ENCODE data around the gene LTBP4. TPM values are rescaled to one million over a fixed set of nuclear protein-coding genes. Genes with fewer than 3 reads are reported as not detected.
A peak's percentile ranks its signal among the peaks of the same experiment; 100 is the strongest.

The LTBP4 gene
- total RNA-seq, 1 experiment from 2014 or later = 9.6 TPM

DNA sequence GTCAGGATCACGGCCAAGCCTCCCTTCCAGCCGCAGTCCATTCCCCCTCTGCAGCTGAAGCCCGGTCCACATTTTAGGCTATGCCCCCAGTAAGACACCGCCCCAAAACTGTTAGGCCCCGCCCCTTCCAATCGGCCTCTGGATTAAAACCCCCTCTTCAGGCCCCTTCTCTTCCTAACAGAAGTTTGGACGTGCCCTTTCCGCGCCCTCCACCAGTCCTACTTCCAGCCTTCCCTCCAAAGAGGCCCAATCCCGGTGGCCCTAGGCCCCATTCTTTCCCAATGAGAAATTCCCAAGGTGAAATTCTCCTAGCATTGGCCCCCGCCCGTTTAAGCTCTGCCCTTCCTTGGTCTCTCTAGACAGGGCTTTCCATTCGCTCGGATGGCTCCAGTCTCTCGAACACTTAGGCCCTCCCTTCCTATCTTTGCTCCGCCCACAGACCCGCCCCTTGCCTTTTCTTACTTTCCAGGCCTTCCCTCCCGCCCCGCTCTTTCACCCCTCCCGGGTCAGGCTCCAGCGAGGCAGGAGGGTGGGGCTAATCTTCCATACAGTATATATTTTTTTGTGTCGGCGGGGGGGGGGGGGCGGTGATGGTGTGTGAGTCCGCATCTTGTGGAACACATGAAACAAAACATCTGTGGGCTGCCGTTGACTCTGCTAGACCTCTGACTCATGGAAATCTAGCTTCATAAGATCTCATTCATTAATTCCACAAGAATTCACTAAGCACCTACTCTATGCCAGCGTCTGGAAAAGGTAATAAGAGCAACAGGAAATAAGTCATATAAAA, 13.6 kb downstream of the LTBP4 start:
- peak; percentile 86 for DNase-seq
- Histone ChIP-seq H4K20me1 (ENCODE audit: insufficient read depth, low read depth, low read length) (0 out of 2 replicates have a peak, but pooled peaks cover 3% of the 10 kb centered on the region), H3K4me3 (ENCODE audit: low read length) (peak overlapping the region; percentile 70), H3K27ac (ENCODE audit: low read length) (no peak overlapping the region), H3K79me2 (ENCODE audit: low read length) (no peaks in the 10 kb centered on the region), H2AFZ (ENCODE audit: low read length) (peak overlapping the region; percentile 69; the same call in 1 of the 2 replicates), H3K9me3 (ENCODE audit: low read length) (no peaks in the 10 kb centered on the region), H3K9me2 (replicated peaks; ENCODE audit: insufficient read depth, low read length) (no peaks in the 10 kb centered on the region), H3K9ac (ENCODE audit: low read length) (peak overlapping the region; percentile 73), H3K4me2 (ENCODE audit: low read depth, low read length, poor library complexity, severe bottlenecking) (peak overlapping the region; percentile 76), H3K36me3 (ENCODE audit: insufficient read depth, low read length) (no peaks in the 10 kb centered on the region; the same call in 1 of the 2 replicates), H3K27me3 (ENCODE audit: low read length) (no peaks in the 10 kb centered on the region), H3K4me1 (ENCODE audit: low read length) (peaks cover 32% of the 10 kb centered on the region)

DNA sequence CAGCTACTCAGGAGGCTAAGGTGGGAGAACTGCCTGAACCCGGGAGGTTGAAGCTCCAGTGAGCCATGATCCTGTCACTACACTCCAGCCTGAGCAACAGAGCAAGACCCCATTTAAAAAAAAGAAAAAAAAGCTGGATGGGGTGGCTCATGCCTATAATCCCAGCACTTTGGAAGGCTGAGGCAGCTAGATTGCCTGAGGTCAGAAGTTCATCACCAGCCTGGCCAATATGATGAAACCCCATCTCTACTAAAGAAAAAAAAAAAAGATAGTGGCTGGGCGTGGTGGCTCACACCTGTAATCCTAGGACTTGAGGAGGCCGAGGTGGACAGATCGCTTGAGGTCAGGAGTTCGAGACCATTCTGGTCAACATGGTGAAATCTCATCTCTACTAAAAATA, 15.0 kb downstream of the LTBP4 start:
- Histone ChIP-seq H3K4me2 (ENCODE audit: low read depth, low read length, poor library complexity, severe bottlenecking) (no peak overlapping the region), H3K27ac (ENCODE audit: low read length) (no peak overlapping the region), H3K79me2 (ENCODE audit: low read length) (no peaks in the 10 kb centered on the region), H3K9me3 (ENCODE audit: low read length) (no peaks in the 10 kb centered on the region), H3K9me2 (replicated peaks; ENCODE audit: insufficient read depth, low read length) (no peaks in the 10 kb centered on the region), H2AFZ (ENCODE audit: low read length) (no peak overlapping the region), H3K27me3 (ENCODE audit: low read length) (no peaks in the 10 kb centered on the region), H3K4me1 (ENCODE audit: low read length) (peaks cover 20% of the 10 kb centered on the region), H3K36me3 (ENCODE audit: insufficient read depth, low read length) (no peaks in the 10 kb centered on the region; the same call in 1 of the 2 replicates), H3K4me3 (ENCODE audit: low read length) (no peak overlapping the region), H4K20me1 (ENCODE audit: insufficient read depth, low read depth, low read length) (0 out of 2 replicates have a peak, but pooled peaks cover 3% of the 10 kb centered on the region), H3K9ac (ENCODE audit: low read length) (no peak overlapping the region)
- no peak for DNase-seq

DNA sequence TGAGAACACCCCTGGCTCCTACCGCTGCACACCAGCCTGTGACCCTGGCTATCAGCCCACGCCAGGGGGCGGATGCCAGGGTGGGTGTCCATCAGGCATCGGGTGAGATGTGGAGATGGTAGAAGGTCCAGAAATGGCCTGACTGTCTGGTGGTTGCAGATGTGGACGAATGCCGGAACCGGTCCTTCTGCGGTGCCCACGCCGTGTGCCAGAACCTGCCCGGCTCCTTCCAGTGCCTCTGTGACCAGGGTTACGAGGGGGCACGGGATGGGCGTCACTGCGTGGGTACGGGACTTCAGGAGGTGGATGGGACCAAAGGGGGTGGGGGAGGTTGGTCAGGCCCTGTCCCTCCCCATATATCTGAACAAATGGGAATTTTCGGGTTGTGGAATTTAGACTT, 15.8 kb downstream of the LTBP4 start:
- Histone ChIP-seq H2AFZ (ENCODE audit: low read length) (no peak overlapping the region), H3K9ac (ENCODE audit: low read length) (no peak overlapping the region), H3K79me2 (ENCODE audit: low read length) (no peaks in the 10 kb centered on the region), H3K9me3 (ENCODE audit: low read length) (no peaks in the 10 kb centered on the region), H3K36me3 (ENCODE audit: insufficient read depth, low read length) (no peaks in the 10 kb centered on the region; the same call in 1 of the 2 replicates), H3K4me2 (ENCODE audit: low read depth, low read length, poor library complexity, severe bottlenecking) (no peak overlapping the region), H3K27ac (ENCODE audit: low read length) (no peak overlapping the region), H3K27me3 (ENCODE audit: low read length) (no peaks in the 10 kb centered on the region), H4K20me1 (ENCODE audit: insufficient read depth, low read depth, low read length) (0 out of 2 replicates have a peak, but pooled peaks cover 3% of the 10 kb centered on the region), H3K4me3 (ENCODE audit: low read length) (no peak overlapping the region), H3K9me2 (replicated peaks; ENCODE audit: insufficient read depth, low read length) (no peaks in the 10 kb centered on the region), H3K4me1 (ENCODE audit: low read length) (peaks cover 16% of the 10 kb centered on the region)
- no peak for DNase-seq

DNA sequence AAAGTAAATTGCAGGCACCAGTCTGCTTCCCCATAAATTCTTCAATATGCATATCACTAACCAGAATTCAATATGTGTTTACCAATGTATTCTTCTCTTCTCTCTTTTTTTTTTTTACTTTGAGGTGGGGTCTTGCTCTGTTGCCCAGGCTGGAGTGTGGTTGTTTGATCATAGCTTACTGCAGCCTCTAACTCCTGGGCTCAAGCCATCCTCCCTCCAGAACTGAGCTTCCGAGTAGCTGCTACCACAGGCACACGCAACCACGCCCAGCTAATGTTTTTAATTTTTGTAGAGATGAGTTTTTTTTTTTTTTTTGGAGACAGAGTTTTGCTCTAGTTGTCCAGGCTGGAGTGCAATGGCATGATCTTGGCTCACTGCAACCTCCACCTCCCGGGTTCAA, 16.8 kb downstream of the LTBP4 start:
- H3K4me1 ChIP-seq (ENCODE audit: low read length) = peaks cover 16% of the 10 kb centered on the region
- H3K9ac ChIP-seq (ENCODE audit: low read length) = no peak overlapping the region
- H3K79me2 ChIP-seq (ENCODE audit: low read length) = no peaks in the 10 kb centered on the region
- no peaks in the 10 kb centered on the region for H3K9me3 ChIP-seq (ENCODE audit: low read length)
- DNase-seq = no peak
- 0 out of 2 replicates have a peak, but pooled peaks cover under 1% of the 10 kb centered on the region for H4K20me1 ChIP-seq (ENCODE audit: insufficient read depth, low read depth, low read length)
- no peaks in the 10 kb centered on the region; the same call in 1 of the 2 replicates for H3K36me3 ChIP-seq (ENCODE audit: insufficient read depth, low read length)
- no peaks in the 10 kb centered on the region for H3K9me2 ChIP-seq (replicated peaks; ENCODE audit: insufficient read depth, low read length)
- no peak overlapping the region for H3K4me3 ChIP-seq (ENCODE audit: low read length)
- H3K4me2 ChIP-seq (ENCODE audit: low read depth, low read length, poor library complexity, severe bottlenecking) = no peak overlapping the region
- no peak overlapping the region for H3K27ac ChIP-seq (ENCODE audit: low read length)
- no peaks in the 10 kb centered on the region for H3K27me3 ChIP-seq (ENCODE audit: low read length)
- no peak overlapping the region for H2AFZ ChIP-seq (ENCODE audit: low read length)

DNA sequence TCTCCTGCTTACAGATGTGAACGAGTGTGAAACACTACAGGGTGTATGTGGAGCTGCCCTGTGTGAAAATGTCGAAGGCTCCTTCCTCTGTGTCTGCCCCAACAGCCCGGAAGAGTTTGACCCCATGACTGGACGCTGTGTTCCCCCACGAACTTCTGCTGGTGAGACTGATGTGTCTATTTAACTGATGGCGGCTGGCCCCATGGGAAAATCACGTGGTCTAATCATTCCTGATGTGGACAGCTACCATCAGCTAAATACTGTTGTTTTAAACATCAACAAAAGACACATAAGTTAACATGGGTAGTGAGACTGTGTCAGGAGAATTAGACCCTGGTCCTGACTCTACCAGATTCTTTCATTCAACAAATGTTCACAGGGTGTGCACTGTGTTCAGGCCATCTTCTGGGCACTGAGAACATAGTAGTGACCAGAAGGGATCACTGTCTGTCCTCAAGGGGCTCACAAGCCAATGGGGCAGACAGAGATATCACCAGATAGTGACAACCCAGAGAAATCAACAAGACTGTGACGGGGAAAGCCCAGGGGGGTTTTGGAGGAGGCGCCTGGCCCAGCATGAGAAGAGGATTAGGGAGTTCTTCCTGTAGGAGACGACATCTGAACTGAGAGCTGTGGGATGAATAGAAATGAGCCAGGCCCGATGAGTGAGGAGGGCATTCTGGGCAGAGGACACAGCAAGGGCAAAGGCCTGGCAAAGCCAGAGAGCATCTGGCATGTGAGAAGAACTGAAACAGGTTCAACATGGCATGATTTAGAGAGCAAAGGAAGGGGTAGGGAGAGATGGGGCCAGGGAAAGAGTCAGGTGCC, 18.4 kb downstream of the LTBP4 start:
- no peaks in the 10 kb centered on the region for H4K20me1 ChIP-seq (ENCODE audit: insufficient read depth, low read depth, low read length)
- H3K4me2 ChIP-seq (ENCODE audit: low read depth, low read length, poor library complexity, severe bottlenecking) = no peak overlapping the region
- no peaks in the 10 kb centered on the region; the same call in 1 of the 2 replicates for H3K36me3 ChIP-seq (ENCODE audit: insufficient read depth, low read length)
- H3K4me3 ChIP-seq (ENCODE audit: low read length) = no peak overlapping the region
- no peaks in the 10 kb centered on the region for H3K9me2 ChIP-seq (replicated peaks; ENCODE audit: insufficient read depth, low read length)
- H3K4me1 ChIP-seq (ENCODE audit: low read length) = peaks cover 7% of the 10 kb centered on the region
- H3K27me3 ChIP-seq (ENCODE audit: low read length) = no peaks in the 10 kb centered on the region
- no peaks in the 10 kb centered on the region for H3K79me2 ChIP-seq (ENCODE audit: low read length)
- DNase-seq = no peak
- no peak overlapping the region for H3K9ac ChIP-seq (ENCODE audit: low read length)
- H2AFZ ChIP-seq (ENCODE audit: low read length) = no peak overlapping the region
- H3K27ac ChIP-seq (ENCODE audit: low read length) = no peak overlapping the region
- no peaks in the 10 kb centered on the region for H3K9me3 ChIP-seq (ENCODE audit: low read length)

DNA sequence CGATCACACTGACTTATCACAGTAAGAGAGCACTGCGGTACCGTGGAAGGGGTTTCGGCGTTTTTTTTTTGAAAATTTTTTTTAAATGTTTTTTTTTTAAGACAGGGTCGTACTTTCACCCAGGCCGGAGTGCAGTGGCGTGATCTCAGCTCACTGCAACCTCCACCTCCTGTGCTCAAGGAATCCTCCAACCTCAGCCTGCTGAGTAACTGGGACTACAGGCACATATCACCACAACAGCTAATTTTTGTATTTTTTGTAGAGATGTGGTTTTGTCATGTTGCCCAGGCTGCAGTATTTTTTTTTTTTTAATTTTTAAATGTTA, 19.0 kb downstream of the LTBP4 start:
- no peak overlapping the region for H3K9ac ChIP-seq (ENCODE audit: low read length)
- DNase-seq = no peak
- no peaks in the 10 kb centered on the region; the same call in 1 of the 2 replicates for H3K36me3 ChIP-seq (ENCODE audit: insufficient read depth, low read length)
- H3K4me3 ChIP-seq (ENCODE audit: low read length) = no peak overlapping the region
- H3K27ac ChIP-seq (ENCODE audit: low read length) = no peak overlapping the region
- peaks cover 1% of the 10 kb centered on the region for H3K4me1 ChIP-seq (ENCODE audit: low read length)
- H3K9me3 ChIP-seq (ENCODE audit: low read length) = no peaks in the 10 kb centered on the region
- H3K4me2 ChIP-seq (ENCODE audit: low read depth, low read length, poor library complexity, severe bottlenecking) = no peak overlapping the region
- no peak overlapping the region for H2AFZ ChIP-seq (ENCODE audit: low read length)
- H3K9me2 ChIP-seq (replicated peaks; ENCODE audit: insufficient read depth, low read length) = no peaks in the 10 kb centered on the region
- H3K79me2 ChIP-seq (ENCODE audit: low read length) = no peaks in the 10 kb centered on the region
- H4K20me1 ChIP-seq (ENCODE audit: insufficient read depth, low read depth, low read length) = no peaks in the 10 kb centered on the region
- H3K27me3 ChIP-seq (ENCODE audit: low read length) = no peaks in the 10 kb centered on the region

DNA sequence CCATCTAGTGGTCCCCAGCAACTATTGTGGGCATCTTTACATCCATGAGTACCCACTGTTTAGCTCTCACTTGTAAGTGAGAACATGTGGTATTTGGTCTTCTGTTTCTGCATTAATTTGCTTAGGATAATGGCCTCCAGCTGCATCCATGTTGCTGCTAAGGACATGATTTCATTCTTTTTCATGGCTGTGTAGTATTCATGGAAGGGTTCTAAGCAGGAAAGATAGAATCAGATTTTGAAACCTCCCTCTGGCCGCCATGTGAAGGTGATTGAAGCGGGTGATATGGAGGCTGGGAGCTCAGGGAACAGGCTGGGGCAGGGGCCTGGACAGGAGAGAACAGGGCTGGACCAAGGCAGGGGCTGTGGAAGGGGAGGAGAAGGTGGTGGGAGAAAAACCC, 20.1 kb downstream of the LTBP4 start:
- H3K4me2 ChIP-seq (ENCODE audit: low read depth, low read length, poor library complexity, severe bottlenecking) = no peak overlapping the region
- H3K27ac ChIP-seq (ENCODE audit: low read length) = no peak overlapping the region
- H3K4me3 ChIP-seq (ENCODE audit: low read length) = no peak overlapping the region
- no peaks in the 10 kb centered on the region for H3K9me2 ChIP-seq (replicated peaks; ENCODE audit: insufficient read depth, low read length)
- no peaks in the 10 kb centered on the region; the same call in 1 of the 2 replicates for H3K4me1 ChIP-seq (ENCODE audit: low read length)
- no peaks in the 10 kb centered on the region for H4K20me1 ChIP-seq (ENCODE audit: insufficient read depth, low read depth, low read length)
- DNase-seq = no peak
- no peak overlapping the region for H2AFZ ChIP-seq (ENCODE audit: low read length)
- no peaks in the 10 kb centered on the region; the same call in 1 of the 2 replicates for H3K36me3 ChIP-seq (ENCODE audit: insufficient read depth, low read length)
- H3K9me3 ChIP-seq (ENCODE audit: low read length) = no peaks in the 10 kb centered on the region
- no peaks in the 10 kb centered on the region for H3K79me2 ChIP-seq (ENCODE audit: low read length)
- H3K9ac ChIP-seq (ENCODE audit: low read length) = no peak overlapping the region
- H3K27me3 ChIP-seq (ENCODE audit: low read length) = no peaks in the 10 kb centered on the region
